ENCODE measurements around the gene BTG4. TPM values are rescaled to one million over a fixed set of nuclear protein-coding genes. Genes with fewer than 3 reads are reported as not detected.

BTG4 gene
- total and polyA plus RNA-seq, 2 experiments from 2014 or later, result 0.21 to 0.31 TPM

- no peak overlapping the region for H3K4me3 Mint-ChIP-seq
- H3K4me1 ChIP-seq (ENCODE audit: insufficient read depth), result no peaks in the 10 kb centered on the region
- no peak overlapping the region for H3K27ac Mint-ChIP-seq
These were observed 51.3 kb downstream of the BTG4 start for GRCh38 chr11:111460856-111461255.

More at GRCh38 chr11:111460856-111461255, 51.3 kb downstream of the BTG4 start:
- DNase-seq (ENCODE audit: low spot score), result no peak
- Histone ChIP-seq H3K9me2 (ENCODE audit: insufficient read depth) (no peaks in the 10 kb centered on the region), H3K4me3 (no peak overlapping the region), H2AFZ (no peak overlapping the region), H4K20me1 (replicated peaks; ENCODE audit: insufficient read depth) (no peaks in the 10 kb centered on the region), H3F3A (replicated peaks; ENCODE audit: low read depth) (no peaks in the 10 kb centered on the region), H3K79me2 (replicated peaks; ENCODE audit: insufficient read depth) (no peaks in the 10 kb centered on the region), H3K27ac (ENCODE audit: low read depth) (no peak overlapping the region), H3K27me3 (ENCODE audit: insufficient read depth) (no peaks in the 10 kb centered on the region), H3K4me2 (no peak overlapping the region), H3K36me3 (ENCODE audit: insufficient read depth) (no peaks in the 10 kb centered on the region)
- Mint-ChIP-seq H3K27me3 (ENCODE audit: insufficient read depth, low read depth, poor library complexity) (peaks cover 5% of the 10 kb centered on the region), H3K36me3 (ENCODE audit: low read depth) (no peaks in the 10 kb centered on the region; the same call in 2 of the 3 replicates), H3K4me1 (no peaks in the 10 kb centered on the region), H3K9me3 (no peaks in the 10 kb centered on the region)
- no peak for ATAC-seq
- TF ChIP-seq EZH2 (IDR thresholded peaks at IDR 0.05; ENCODE audit: low read depth, unreplicated experiment) (no peak), EZH2phosphoT487 (IDR thresholded peaks at IDR 0.05; ENCODE audit: unreplicated experiment) (no peak), ZNF331 (CRISPR knock-in tag; IDR thresholded peaks at IDR 0.05; ENCODE audit: low read depth) (no peak), ZNF114 (CRISPR knock-in tag; IDR thresholded peaks at IDR 0.05) (no peak), CTCF (conservative IDR thresholded peaks at IDR 0.05; ENCODE audit: low read depth in 2 of 2) (no peak), NANOG (IDR thresholded peaks at IDR 0.05; ENCODE audit: borderline replicate concordance) (no peak), STAT1 (IDR thresholded peaks at IDR 0.05; ENCODE audit: unreplicated experiment) (no peak), ZNF462 (CRISPR knock-in tag; IDR thresholded peaks at IDR 0.05) (no peak), CREB1 (CRISPR knock-in tag; IDR thresholded peaks at IDR 0.05; ENCODE audit: low read depth) (no peak), POLR2AphosphoS5 (IDR thresholded peaks at IDR 0.05; ENCODE audit: low read depth) (no peak), JUNB (IDR thresholded peaks at IDR 0.05; ENCODE audit: unreplicated experiment) (no peak), ETS1 (IDR thresholded peaks at IDR 0.05) (no peak)
- TF ChIP-seq, protein P1, sequence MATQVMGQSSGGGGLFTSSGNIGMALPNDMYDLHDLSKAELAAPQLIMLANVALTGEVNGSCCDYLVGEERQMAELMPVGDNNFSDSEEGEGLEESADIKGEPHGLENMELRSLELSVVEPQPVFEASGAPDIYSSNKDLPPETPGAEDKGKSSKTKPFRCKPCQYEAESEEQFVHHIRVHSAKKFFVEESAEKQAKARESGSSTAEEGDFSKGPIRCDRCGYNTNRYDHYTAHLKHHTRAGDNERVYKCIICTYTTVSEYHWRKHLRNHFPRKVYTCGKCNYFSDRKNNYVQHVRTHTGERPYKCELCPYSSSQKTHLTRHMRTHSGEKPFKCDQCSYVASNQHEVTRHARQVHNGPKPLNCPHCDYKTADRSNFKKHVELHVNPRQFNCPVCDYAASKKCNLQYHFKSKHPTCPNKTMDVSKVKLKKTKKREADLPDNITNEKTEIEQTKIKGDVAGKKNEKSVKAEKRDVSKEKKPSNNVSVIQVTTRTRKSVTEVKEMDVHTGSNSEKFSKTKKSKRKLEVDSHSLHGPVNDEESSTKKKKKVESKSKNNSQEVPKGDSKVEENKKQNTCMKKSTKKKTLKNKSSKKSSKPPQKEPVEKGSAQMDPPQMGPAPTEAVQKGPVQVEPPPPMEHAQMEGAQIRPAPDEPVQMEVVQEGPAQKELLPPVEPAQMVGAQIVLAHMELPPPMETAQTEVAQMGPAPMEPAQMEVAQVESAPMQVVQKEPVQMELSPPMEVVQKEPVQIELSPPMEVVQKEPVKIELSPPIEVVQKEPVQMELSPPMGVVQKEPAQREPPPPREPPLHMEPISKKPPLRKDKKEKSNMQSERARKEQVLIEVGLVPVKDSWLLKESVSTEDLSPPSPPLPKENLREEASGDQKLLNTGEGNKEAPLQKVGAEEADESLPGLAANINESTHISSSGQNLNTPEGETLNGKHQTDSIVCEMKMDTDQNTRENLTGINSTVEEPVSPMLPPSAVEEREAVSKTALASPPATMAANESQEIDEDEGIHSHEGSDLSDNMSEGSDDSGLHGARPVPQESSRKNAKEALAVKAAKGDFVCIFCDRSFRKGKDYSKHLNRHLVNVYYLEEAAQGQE (IDR thresholded peaks at IDR 0.05; ENCODE audit: unreplicated experiment), result no peak

Measured in GM23338 (cell line).